HFFc6 (cell line): Measurements from ENCODE around the gene SPATA2L. TPM values are rescaled to one million over a fixed set of nuclear protein-coding genes. Genes with fewer than 3 reads are reported as not detected.

Experiments used
- DNase-seq: peaks from one replicate; pipeline ENCODE4 v3.0.0-alpha.2; 2018
- H3K27ac Mint-ChIP-seq: 2 replicates; pipeline ENCODE4 v1.8.0; 2020; ENCODE audit warnings: mild to moderate bottlenecking, mixed read lengths
- H3K27me3 Mint-ChIP-seq: 2 replicates; pipeline ENCODE4 v1.8.0; 2021; ENCODE audit warnings: mild to moderate bottlenecking, moderate library complexity, mixed read lengths; ENCODE audit not compliant: insufficient read depth
- H3K36me3 Mint-ChIP-seq: 2 replicates; pipeline ENCODE4 v1.8.0; 2021; ENCODE audit warnings: low read depth, mixed read lengths
- H3K4me1 Mint-ChIP-seq: 2 replicates; pipeline ENCODE4 v1.8.0; 2020; ENCODE audit warnings: low read depth, mixed read lengths
- H3K4me3 Mint-ChIP-seq: 2 replicates; pipeline ENCODE4 v1.8.0; 2020; ENCODE audit warnings: mild to moderate bottlenecking, moderate library complexity, mixed read lengths
- H3K9me3 Mint-ChIP-seq: 2 replicates; pipeline ENCODE4 v1.8.0; 2020; ENCODE audit warnings: mild to moderate bottlenecking, mixed read lengths
- total RNA-seq, 6 experiments: library from RNA; stranded (reverse); fragmentation: NEBNext Ultra II Directional; extraction: Animal tissue kit (Norgen Biotek cat#: 25700); gene quantifications; 2 replicates in 1 of 6; 3 replicates in 5 of 6; pipeline ENCODE4 v1.2.3, GENCODE V29; 2021
- TF ChIP-seq, protein P1 (sequence below): fragments of 200-600 bp; sonication (generic); IDR thresholded peaks from 2 replicates; pipeline ENCODE4 v1.5.0; 2021; ENCODE audit warnings: antibody characterized with exemption, mild to moderate bottlenecking

Gene SPATA2L
- total RNA-seq, 6 experiments from 2014 or later, result 5.6 to 6.9 (median 5.9) TPM

DNA sequence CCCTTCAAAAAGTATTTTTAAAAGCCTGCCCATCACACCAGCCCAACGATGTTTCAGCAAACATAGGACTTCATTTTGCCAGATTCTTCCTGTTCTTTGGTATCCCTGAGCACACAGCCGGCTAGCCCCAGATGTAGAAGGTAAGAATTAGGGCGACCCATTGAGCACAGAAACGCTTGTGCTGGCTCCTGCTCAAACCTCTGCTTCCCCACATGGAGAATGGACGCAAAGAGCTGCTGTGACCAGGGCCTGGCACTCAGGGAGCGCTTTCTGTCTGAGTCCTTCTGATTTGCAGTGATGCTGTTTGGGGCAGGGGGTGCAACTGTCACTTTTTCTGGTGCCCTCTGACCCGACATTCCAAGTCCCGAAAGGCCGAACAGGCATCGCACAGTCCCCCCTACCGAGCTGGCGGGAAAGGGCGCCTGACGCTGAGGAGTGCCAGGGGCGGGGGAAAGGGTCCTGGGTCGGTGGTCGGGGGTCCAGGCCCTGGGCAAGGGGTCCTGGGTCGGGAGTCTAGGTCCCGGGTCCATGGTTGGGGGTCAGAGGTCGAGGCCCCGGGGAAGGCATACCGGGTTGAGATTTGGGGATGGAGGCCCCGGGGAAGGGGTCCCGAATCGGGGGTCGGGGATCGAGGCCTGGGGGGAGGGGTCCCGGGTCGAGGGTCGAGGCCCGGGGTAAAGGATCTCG lies 44.9 kb downstream of the SPATA2L start:
- Mint-ChIP-seq H3K27me3 (peaks cover 2% of the 10 kb centered on the region), H3K4me1 (peaks cover 12% of the 10 kb centered on the region), H3K27ac (peak overlapping the region; percentile 51), H3K4me3 (peak overlapping the region; percentile 96), H3K9me3 (no peaks in the 10 kb centered on the region), H3K36me3 (peaks cover 22% of the 10 kb centered on the region)
- TF ChIP-seq, protein P1, sequence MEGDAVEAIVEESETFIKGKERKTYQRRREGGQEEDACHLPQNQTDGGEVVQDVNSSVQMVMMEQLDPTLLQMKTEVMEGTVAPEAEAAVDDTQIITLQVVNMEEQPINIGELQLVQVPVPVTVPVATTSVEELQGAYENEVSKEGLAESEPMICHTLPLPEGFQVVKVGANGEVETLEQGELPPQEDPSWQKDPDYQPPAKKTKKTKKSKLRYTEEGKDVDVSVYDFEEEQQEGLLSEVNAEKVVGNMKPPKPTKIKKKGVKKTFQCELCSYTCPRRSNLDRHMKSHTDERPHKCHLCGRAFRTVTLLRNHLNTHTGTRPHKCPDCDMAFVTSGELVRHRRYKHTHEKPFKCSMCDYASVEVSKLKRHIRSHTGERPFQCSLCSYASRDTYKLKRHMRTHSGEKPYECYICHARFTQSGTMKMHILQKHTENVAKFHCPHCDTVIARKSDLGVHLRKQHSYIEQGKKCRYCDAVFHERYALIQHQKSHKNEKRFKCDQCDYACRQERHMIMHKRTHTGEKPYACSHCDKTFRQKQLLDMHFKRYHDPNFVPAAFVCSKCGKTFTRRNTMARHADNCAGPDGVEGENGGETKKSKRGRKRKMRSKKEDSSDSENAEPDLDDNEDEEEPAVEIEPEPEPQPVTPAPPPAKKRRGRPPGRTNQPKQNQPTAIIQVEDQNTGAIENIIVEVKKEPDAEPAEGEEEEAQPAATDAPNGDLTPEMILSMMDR, result no peak
- no peak for DNase-seq

DNA sequence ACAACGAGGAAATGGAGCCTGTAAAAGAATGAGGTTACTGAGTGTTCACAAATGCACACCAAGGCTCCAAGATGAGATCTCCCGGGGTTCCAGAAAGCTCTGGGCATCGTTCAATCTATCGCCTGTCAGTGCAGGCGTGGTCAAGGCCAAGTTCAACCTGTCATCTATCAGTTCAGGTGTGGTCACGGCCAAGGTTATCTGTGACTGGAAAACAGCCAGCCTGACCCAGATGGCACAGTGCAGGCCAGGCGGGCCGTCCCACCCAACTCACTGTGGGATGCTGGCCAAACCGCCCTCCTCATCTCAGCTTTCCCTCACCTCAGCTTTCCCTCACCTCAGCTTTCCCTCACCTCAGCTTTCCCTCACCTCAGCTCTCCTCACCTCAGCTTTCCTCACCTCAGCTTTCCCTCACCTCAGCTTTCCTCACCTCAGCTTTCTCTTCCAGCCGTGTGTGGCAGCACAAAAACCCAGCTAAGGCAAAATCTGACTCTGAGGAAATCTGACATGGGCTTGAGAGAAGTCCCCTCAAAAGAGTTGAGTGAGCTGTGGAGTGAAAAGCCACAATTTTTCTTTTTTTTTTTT lies 46.4 kb downstream of the SPATA2L start:
- no peak for DNase-seq
- peak overlapping the region; percentile 82; the same call in 1 of the 2 replicates for H3K4me3 Mint-ChIP-seq
- H3K9me3 Mint-ChIP-seq, result no peaks in the 10 kb centered on the region
- H3K4me1 Mint-ChIP-seq, result peaks cover 12% of the 10 kb centered on the region
- TF ChIP-seq, protein P1, result no peak
- peaks cover 19% of the 10 kb centered on the region; the same call in 1 of the 2 replicates for H3K36me3 Mint-ChIP-seq
- no peak overlapping the region for H3K27ac Mint-ChIP-seq
- peaks cover 2% of the 10 kb centered on the region for H3K27me3 Mint-ChIP-seq

- Mint-ChIP-seq H3K36me3 (peaks cover 25% of the 10 kb centered on the region), H3K4me3 (no peak overlapping the region), H3K9me3 (peaks cover under 1% of the 10 kb centered on the region), H3K27me3 (peaks cover 2% of the 10 kb centered on the region), H3K4me1 (peaks cover 7% of the 10 kb centered on the region), H3K27ac (no peak overlapping the region)
- no peak for DNase-seq
- TF ChIP-seq, protein P1, result no peak
Observed at GRCh38 chr16:89653656-89654295, 47.7 kb downstream of the SPATA2L start.

DNA sequence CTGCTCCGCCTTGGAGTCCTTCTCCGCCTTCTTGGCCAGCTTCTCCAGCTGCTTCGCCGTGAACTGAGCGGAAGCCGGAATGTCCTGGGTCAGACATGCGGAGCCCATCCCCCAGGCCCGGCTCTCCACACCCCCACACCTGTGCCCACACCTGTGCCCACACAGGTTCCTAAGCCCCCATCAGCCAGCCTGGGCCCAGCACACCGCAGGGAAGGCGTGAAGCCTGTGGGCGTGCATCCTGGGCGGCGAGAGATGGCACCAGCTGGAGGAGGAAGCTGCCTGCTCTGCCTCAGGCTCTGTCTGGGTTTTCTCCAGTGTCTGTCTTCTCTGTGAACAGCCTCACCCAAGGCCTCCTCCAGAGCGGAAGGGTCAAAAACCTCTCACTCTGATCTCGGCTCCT lies 49.9 kb downstream of the SPATA2L start:
- TF ChIP-seq, protein P1, result no peak
- H3K4me3 Mint-ChIP-seq, result no peak overlapping the region
- no peaks in the 10 kb centered on the region for H3K4me1 Mint-ChIP-seq
- H3K9me3 Mint-ChIP-seq, result peaks cover 5% of the 10 kb centered on the region
- peaks cover 25% of the 10 kb centered on the region for H3K36me3 Mint-ChIP-seq
- no peak overlapping the region for H3K27ac Mint-ChIP-seq
- no peak for DNase-seq
- no peaks in the 10 kb centered on the region for H3K27me3 Mint-ChIP-seq

- H3K9me3 Mint-ChIP-seq, result peaks cover 5% of the 10 kb centered on the region
- DNase-seq, result no peak
- no peak overlapping the region for H3K27ac Mint-ChIP-seq
- H3K4me3 Mint-ChIP-seq, result no peak overlapping the region
- peaks cover 23% of the 10 kb centered on the region for H3K36me3 Mint-ChIP-seq
- no peaks in the 10 kb centered on the region; the same call in 1 of the 2 replicates for H3K27me3 Mint-ChIP-seq
- H3K4me1 Mint-ChIP-seq, result no peaks in the 10 kb centered on the region
- TF ChIP-seq, protein P1, result no peak
Observed at GRCh38 chr16:89646906-89647305, 54.6 kb downstream of the SPATA2L start.

Other genes starting within 250 kb of the SPATA2L start
- 100 to 1,000 TPM; 110 to 120 (median 116) TPM for gene ANKRD11, start 211.1 kb downstream of the SPATA2L start, total RNA-seq
- gene SPG7, start 193.3 kb downstream of the SPATA2L start, total RNA-seq, result 10 to 100 TPM; 81.5 to 97.0 (median 89.6) TPM
- 1,000 to 10,000 TPM; 1,572 to 1,808 (median 1,628) TPM for gene RPL13, start 141.0 kb downstream of the SPATA2L start, total RNA-seq
- 10 to 100 TPM; 17.6 to 22.2 (median 19.3) TPM for gene CPNE7, start 125.9 kb downstream of the SPATA2L start, total RNA-seq
- not detected for gene DPEP1, start 88.1 kb downstream of the SPATA2L start, total RNA-seq
- gene CHMP1A, start 44.0 kb downstream of the SPATA2L start, total RNA-seq, result 10 to 100 TPM; 85.6 to 93.1 (median 87.2) TPM
- gene SPATA33, start 43.9 kb downstream of the SPATA2L start, total RNA-seq, result 10 to 100 TPM in 1 of 6 experiments, 1 to 10 TPM in 5; 6.3 to 10.1 (median 7.8) TPM
- gene CDK10, start 15.0 kb downstream of the SPATA2L start, total RNA-seq, result 10 to 100 TPM; 45.5 to 61.7 (median 48.6) TPM
- gene VPS9D1, start 19.2 kb upstream of the SPATA2L start, total RNA-seq, result 10 to 100 TPM; 12.7 to 19.3 (median 16.1) TPM
- gene ZNF276, start 19.8 kb upstream of the SPATA2L start, total RNA-seq, result 10 to 100 TPM in 3 of 6 experiments, 1 to 10 TPM in 3; 7.8 to 16.7 (median 9.7) TPM
- 10 to 100 TPM; 13.6 to 26.3 (median 21.9) TPM for gene FANCA, start 114.9 kb upstream of the SPATA2L start, total RNA-seq
- 1 to 10 TPM; 1.5 to 2.5 (median 1.9) TPM for gene SPIRE2, start 126.8 kb upstream of the SPATA2L start, total RNA-seq
- 100 to 1,000 TPM; 157 to 202 (median 170) TPM for gene TCF25, start 171.9 kb upstream of the SPATA2L start, total RNA-seq
- 1 to 10 TPM; 2.1 to 3.2 (median 3.0) TPM for gene MC1R, start 217.2 kb upstream of the SPATA2L start, total RNA-seq
- gene TUBB3, start 221.6 kb upstream of the SPATA2L start, total RNA-seq, result 100 to 1,000 TPM; 147 to 212 (median 164) TPM
- 10 to 100 TPM; 59.6 to 69.2 (median 65.9) TPM for gene DEF8, start 247.1 kb upstream of the SPATA2L start, total RNA-seq